IMR-90 (cell line): Measurements from ENCODE around the gene POU2F2. TPM values are rescaled to one million over a fixed set of nuclear protein-coding genes. Genes with fewer than 3 reads are reported as not detected.

Experiments
- ATAC-seq: fragments of 200-7000 bp; cut with Tn5 transposase; 2 replicates; pipeline ENCODE4 v1.9.1; 2020; ENCODE audit warnings: low read depth, mild to moderate bottlenecking, moderate library complexity
- BruUV-seq: library from RNA; stranded (reverse); fragments of 400-500 nt; replicated peaks from 2 replicates; lab custom pipeline; 2021; lab: Mats Ljungman, UMichigan
- CTCF ChIA-PET: fragments of 300-600 bp; formaldehyde crosslinking; extraction: SDS; loops from one replicate; lab custom pipeline; 2021; ENCODE audit warnings: antibody characterized with exemption; lab: Yijun Ruan, JAX
- POLR2A ChIA-PET: fragments of 300-600 bp; sonication (Branson Sonifier 250); formaldehyde crosslinking; loops from one replicate; lab custom pipeline; 2022; ENCODE audit warnings: antibody characterized with exemption; ENCODE audit not compliant: unreplicated experiment; lab: Charles Lee
- DNase-seq: peaks from one replicate; pipeline ENCODE4 v3.0.0; 2013
- H2AFZ ChIP-seq: replicated peaks from 2 replicates; pipeline ENCODE3; 2013; ENCODE audit warnings: low read length, mild to moderate bottlenecking; ENCODE audit not compliant: poor library complexity
- H2AK5ac ChIP-seq: 2 replicates; pipeline ENCODE4 v1.6.1; 2013; ENCODE audit warnings: low read depth, low read length, inconsistent platforms
- H2AK9ac ChIP-seq: replicated peaks from 2 replicates; pipeline ENCODE3; 2013; ENCODE audit warnings: mild to moderate bottlenecking, low read depth, low read length, moderate library complexity; ENCODE audit not compliant: poor library complexity
- H2BK120ac ChIP-seq: 2 replicates; pipeline ENCODE4 v1.6.1; 2013; ENCODE audit warnings: low read depth, low read length, inconsistent platforms
- H2BK15ac ChIP-seq: 3 replicates; pipeline ENCODE4 v1.6.1; 2013; ENCODE audit warnings: low read depth, low read length, inconsistent platforms
- H2BK20ac ChIP-seq: 2 replicates; pipeline ENCODE4 v1.6.1; 2013; ENCODE audit warnings: low read depth, mild to moderate bottlenecking, inconsistent platforms, low read length, moderate library complexity
- H2BK5ac ChIP-seq: 2 replicates; pipeline ENCODE4 v1.6.1; 2013; ENCODE audit warnings: mild to moderate bottlenecking, low read depth, low read length, inconsistent platforms; ENCODE audit not compliant: poor library complexity, severe bottlenecking
- H3K14ac ChIP-seq: replicated peaks from 2 replicates; pipeline ENCODE4 v1.6.1; 2013; ENCODE audit warnings: low read depth, low read length, inconsistent platforms
- H3K18ac ChIP-seq: 2 replicates; pipeline ENCODE4 v1.6.1; 2013; ENCODE audit warnings: low read depth, low read length, control low read depth
- H3K23ac ChIP-seq: 2 replicates; pipeline ENCODE4 v1.6.1; 2013; ENCODE audit warnings: low read depth, low read length, inconsistent platforms
- H3K27ac ChIP-seq: 2 replicates; pipeline ENCODE4 v1.5.1; 2013; ENCODE audit warnings: mild to moderate bottlenecking, control low read depth, low read length; ENCODE audit not compliant: insufficient read depth
- H3K27me3 ChIP-seq: 2 replicates; pipeline ENCODE4 v1.6.1; 2013; ENCODE audit warnings: low read length; ENCODE audit not compliant: control insufficient read depth, insufficient read depth
- H3K36me3 ChIP-seq: 2 replicates; pipeline ENCODE4 v1.6.1; 2013; ENCODE audit warnings: low read length, mixed read lengths; ENCODE audit not compliant: control insufficient read depth, insufficient read depth
- H3K4ac ChIP-seq: 2 replicates; pipeline ENCODE4 v1.6.1; 2013; ENCODE audit warnings: low read depth, low read length, inconsistent platforms
- H3K4me1 ChIP-seq: 2 replicates; pipeline ENCODE4 v1.6.1; 2013; ENCODE audit warnings: low read length, mixed read lengths; ENCODE audit not compliant: control insufficient read depth, insufficient read depth
- H3K4me2 ChIP-seq: 2 replicates; pipeline ENCODE4 v1.6.1; 2013; ENCODE audit warnings: low read depth, mild to moderate bottlenecking, control low read depth, low read length, moderate library complexity
- H3K4me3 ChIP-seq: 2 replicates; pipeline ENCODE4 v1.5.1; 2013; ENCODE audit warnings: low read depth, mild to moderate bottlenecking, control low read depth, low read length, moderate library complexity; ENCODE audit not compliant: insufficient read depth
- H3K56ac ChIP-seq: 2 replicates; pipeline ENCODE4 v1.6.1; 2013; ENCODE audit warnings: low read length, inconsistent platforms; ENCODE audit not compliant: insufficient read depth; ENCODE audit errors: extremely low read depth
- H3K79me1 ChIP-seq, 2 experiments: 2 replicates each; pipeline ENCODE4 v1.6.1; 2013; ENCODE audit warnings: low read length in 2 of 2, inconsistent platforms in 1 of 2, low read depth in 1 of 2
- H3K9ac ChIP-seq: 2 replicates; pipeline ENCODE4 v1.6.1; 2013; ENCODE audit warnings: low read depth, low read length, control low read depth
- H3K9me1 ChIP-seq: 2 replicates; pipeline ENCODE4 v1.6.1; 2013; ENCODE audit warnings: low read length, inconsistent platforms; ENCODE audit not compliant: insufficient read depth
- H3K9me3 ChIP-seq: 2 replicates; pipeline ENCODE4 v1.6.1; 2013; ENCODE audit warnings: low read length; ENCODE audit not compliant: control insufficient read depth, insufficient read depth
- H4K20me1 ChIP-seq: 2 replicates; pipeline ENCODE4 v1.6.1; 2013; ENCODE audit warnings: low read length, inconsistent platforms; ENCODE audit not compliant: insufficient read depth
- H4K5ac ChIP-seq: 2 replicates; pipeline ENCODE4 v1.6.1; 2013; ENCODE audit warnings: mild to moderate bottlenecking, low read depth, low read length, control low read depth
- H4K8ac ChIP-seq, 2 experiments: 2 replicates each; pipeline ENCODE4 v1.6.1; 2013; ENCODE audit warnings: low read depth in 2 of 2, low read length in 2 of 2, control low read depth in 1 of 2, inconsistent platforms in 1 of 2
- H4K91ac ChIP-seq: 2 replicates; pipeline ENCODE4 v1.6.1; 2013; ENCODE audit warnings: low read depth, low read length, inconsistent platforms; ENCODE audit not compliant: insufficient read depth
- BHLHE40 ChIP-seq: fragments of 150-350 bp; IDR thresholded peaks from 2 replicates; pipeline ENCODE4 v1.6.1; 2016; ENCODE audit warnings: mild to moderate bottlenecking, low read depth, low read length
- CEBPB ChIP-seq: IDR thresholded peaks from 2 replicates; pipeline ENCODE4 v1.6.1; 2012; ENCODE audit warnings: low read depth, low read length, improper control_type of control experiment
- CHD1 ChIP-seq: IDR thresholded peaks from 2 replicates; pipeline ENCODE4 v1.6.1; 2012; ENCODE audit warnings: low read depth, low read length, improper control_type of control experiment
- CTCF ChIP-seq: conservative IDR thresholded peaks from 2 replicates; pipeline ENCODE4 v1.5.1; 2012; ENCODE audit warnings: mild to moderate bottlenecking, low read depth, low read length, improper control_type of control experiment
- ELK1 ChIP-seq: fragments of 150-350 bp; IDR thresholded peaks from 2 replicates; pipeline ENCODE4 v1.6.1; 2016; ENCODE audit warnings: low read depth, mild to moderate bottlenecking, low read length, moderate library complexity, borderline replicate concordance
- FOS ChIP-seq: fragments of 150-350 bp; IDR thresholded peaks from 2 replicates; pipeline ENCODE4 v1.6.1; 2016; ENCODE audit warnings: low read depth, low read length
- MAFK ChIP-seq: IDR thresholded peaks from 2 replicates; pipeline ENCODE4 v1.6.1; 2012; ENCODE audit warnings: low read depth, low read length, improper control_type of control experiment
- MAZ ChIP-seq: IDR thresholded peaks from 2 replicates; pipeline ENCODE4 v1.6.1; 2012; ENCODE audit warnings: low read depth, mild to moderate bottlenecking, low read length, improper control_type of control experiment, moderate library complexity, borderline replicate concordance
- MXI1 ChIP-seq: IDR thresholded peaks from 2 replicates; pipeline ENCODE4 v1.6.1; 2012; ENCODE audit warnings: low read depth, mild to moderate bottlenecking, low read length, moderate library complexity, borderline replicate concordance
- NFE2L2 ChIP-seq: fragments of 150-350 bp; IDR thresholded peaks from 2 replicates; pipeline ENCODE4 v1.6.1; 2016; ENCODE audit warnings: low read depth, mild to moderate bottlenecking, low read length
- POLR2A ChIP-seq: IDR thresholded peaks from 2 replicates; pipeline ENCODE4 v1.6.1; 2012; ENCODE audit warnings: mild to moderate bottlenecking, low read depth, low read length
- RAD21 ChIP-seq: IDR thresholded peaks from 2 replicates; pipeline ENCODE4 v1.6.1; 2012; ENCODE audit warnings: low read length, improper control_type of control experiment
- RCOR1 ChIP-seq: IDR thresholded peaks from 2 replicates; pipeline ENCODE4 v1.6.1; 2012; ENCODE audit warnings: mild to moderate bottlenecking, low read length, improper control_type of control experiment; ENCODE audit not compliant: insufficient replicate concordance
- RFX5 ChIP-seq: IDR thresholded peaks from 2 replicates; pipeline ENCODE4 v1.8.0; 2012; ENCODE audit warnings: low read depth, mild to moderate bottlenecking, low read length, moderate library complexity
- SMC3 ChIP-seq: fragments of 150-350 bp; IDR thresholded peaks from 2 replicates; pipeline ENCODE4 v1.6.1; 2016; ENCODE audit warnings: low read depth, mild to moderate bottlenecking, antibody characterized with exemption, low read length, moderate library complexity
- WGBS, 2 experiments: methylation state at CpG; one replicate each; pipeline versions ENCODE4 v1.1.5 to v1.1.7; 2013; ENCODE audit warnings: missing lambda C conversion rate in 2 of 2; ENCODE audit not compliant: insufficient read length in 1 of 2; ENCODE audit errors: extremely low coverage in 2 of 2; 5-methylcytosine and 5-hydroxymethylcytosine counted together
- dilution Hi-C: fragments of 300-500 bp; cut with HindIII; formaldehyde crosslinking; loops from one replicate; pipeline ENCODE4 v1.14.3; 2018; ENCODE audit warnings: low sequenced_read_pairs; ENCODE audit not compliant: unreplicated experiment
- in situ Hi-C: fragments of 300-500 bp; cut with MboI; formaldehyde crosslinking; loops from 3 replicates; pipeline ENCODE4 v1.14.3; 2019; ENCODE audit warnings: low sequenced_read_pairs, inconsistent platforms, mixed read lengths
- intact Hi-C: fragments of 100-400 bp; cut with micrococcal nuclease; formaldehyde crosslinking; loops from 2 replicates; pipeline ENCODE4 v1.10.0; 2022
- polyA plus RNA-seq, 3 experiments: library from polyadenylated mRNA; depleted of rRNA; stranded (reverse); fragments of >200 nt; gene quantifications; 2 replicates each; pipeline ENCODE4 v1.2.3, GENCODE V29; 2012; ENCODE audit warnings: low replicate concordance in 1 of 3
- total RNA-seq: library from RNA; depleted of rRNA; stranded (reverse); fragments of >200 nt; gene quantifications from 2 replicates; pipeline ENCODE4 v1.2.3, GENCODE V29; 2012
- TF ChIP-seq, protein P1 (sequence below): fragments of 150-350 bp; IDR thresholded peaks from 2 replicates; pipeline ENCODE4 v1.6.1; 2017; ENCODE audit warnings: mild to moderate bottlenecking, antibody characterized with exemption, low read length, low read depth

Gene POU2F2
- total and polyA plus RNA-seq, 2 of the 4 experiments (the other 2 are of a cell fraction) = 0.54 to 5.0 TPM

DNA sequence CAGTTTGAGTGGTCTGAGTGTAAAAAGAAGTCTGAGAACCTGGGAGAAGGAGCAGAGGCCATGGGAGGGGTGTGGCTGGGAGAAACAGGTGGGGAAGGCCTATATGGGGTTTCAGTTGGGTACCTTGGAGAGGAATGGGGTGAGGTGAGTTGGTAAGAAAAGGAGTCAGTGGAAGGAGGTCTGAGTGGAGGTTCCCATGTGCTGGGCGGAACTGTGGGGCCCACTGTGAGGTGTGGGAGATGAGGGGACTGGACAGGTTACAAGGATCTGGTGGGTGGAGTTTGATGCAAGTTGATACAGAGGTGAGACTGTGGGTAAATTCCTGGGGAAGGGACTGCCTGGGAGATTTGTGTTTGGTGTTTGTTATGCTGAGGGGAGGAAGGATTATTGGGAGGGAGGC lies 54.2 kb downstream of the POU2F2 start:
- intact Hi-C loops = no loop called here
- DNase-seq (no peak), ATAC-seq (no peak)
- Histone ChIP-seq H3K79me1 (peaks cover 23 to 70% of the 10 kb centered on the region in 2 experiments), H3K27ac (no peak overlapping the region), H3K4me1 (peaks cover 9% of the 10 kb centered on the region), H2BK20ac (no peak overlapping the region), H2AK5ac (no peak overlapping the region), H3K27me3 (no peaks in the 10 kb centered on the region), H4K5ac (no peak overlapping the region), H3K56ac (no peak overlapping the region), H3K23ac (no peak overlapping the region), H4K20me1 (peaks cover 54% of the 10 kb centered on the region), H3K9me3 (no peaks in the 10 kb centered on the region), H3K4me2 (no peak overlapping the region; the same call in 1 of the 2 replicates), H2AFZ (no peak overlapping the region), H2BK120ac (no peak overlapping the region), H3K4me3 (no peak overlapping the region), H4K91ac (no peak overlapping the region), H3K36me3 (peaks cover 36% of the 10 kb centered on the region), H3K14ac (no peak overlapping the region), H2BK15ac (no peak overlapping the region), H3K9ac (no peak overlapping the region), H4K8ac (no peak overlapping the region), H2BK5ac (no peak overlapping the region), H2AK9ac (no peak overlapping the region), H3K4ac (no peak overlapping the region), H3K9me1 (peaks cover 25% of the 10 kb centered on the region), H3K18ac (no peak overlapping the region)
- CTCF ChIA-PET = no interaction called here
- no peak for TF ChIP-seq NFE2L2
- TF ChIP-seq MAFK = no peak
- no peak for TF ChIP-seq MXI1
- TF ChIP-seq CEBPB = no peak
- TF ChIP-seq FOS = no peak
- no peak for TF ChIP-seq RFX5
- TF ChIP-seq CTCF = no peak
- TF ChIP-seq MAZ = no peak
- TF ChIP-seq RAD21 = no peak
- no peak for TF ChIP-seq RCOR1
- TF ChIP-seq, protein P1, sequence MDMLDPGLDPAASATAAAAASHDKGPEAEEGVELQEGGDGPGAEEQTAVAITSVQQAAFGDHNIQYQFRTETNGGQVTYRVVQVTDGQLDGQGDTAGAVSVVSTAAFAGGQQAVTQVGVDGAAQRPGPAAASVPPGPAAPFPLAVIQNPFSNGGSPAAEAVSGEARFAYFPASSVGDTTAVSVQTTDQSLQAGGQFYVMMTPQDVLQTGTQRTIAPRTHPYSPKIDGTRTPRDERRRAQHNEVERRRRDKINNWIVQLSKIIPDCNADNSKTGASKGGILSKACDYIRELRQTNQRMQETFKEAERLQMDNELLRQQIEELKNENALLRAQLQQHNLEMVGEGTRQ = no peak
- TF ChIP-seq POLR2A = no peak
- TF ChIP-seq CHD1 = no peak
- TF ChIP-seq BHLHE40 = no peak
- TF ChIP-seq SMC3 = no peak
- TF ChIP-seq ELK1 = no peak
- dilution Hi-C loops = no loop called here
- 80% methylated on average over 1 of the region's 1 CpG; no CpG with 5 or more reads in 1 of the 2 experiments for WGBS, 2 experiments
- POLR2A ChIA-PET = no interaction called here
- BruUV-seq = no TSS peak
- in situ Hi-C loops = no loop called here
